Measurements from ENCODE around the gene CUL9.

The CUL9 gene

GRCh38 chr6:43248101-43248500, 66.1 kb downstream of the CUL9 start:
- no peak overlapping the region for H3K27ac ChIP-seq (replicated peaks)
- peaks cover 33% of the 10 kb centered on the region for H3K27me3 ChIP-seq (ENCODE audit: insufficient read depth, poor library complexity, severe bottlenecking)
- no peak for TF ChIP-seq CTCF (IDR thresholded peaks at IDR 0.05; ENCODE audit: insufficient read depth, low read length)
- no peak for TF ChIP-seq GABPA (IDR thresholded peaks at IDR 0.05; ENCODE audit: low read depth)
- no peak for TF ChIP-seq POLR2AphosphoS5 (IDR thresholded peaks at IDR 0.05; ENCODE audit: low read depth)
- TF ChIP-seq REST (IDR thresholded peaks at IDR 0.05; ENCODE audit: insufficient replicate concordance, low read depth): no peak
- TF ChIP-seq SPI1 (IDR thresholded peaks at IDR 0.05; ENCODE audit: borderline replicate concordance, low read depth): no peak
- no peak for DNase-seq (ENCODE audit: low read depth in 1 of 2, low spot score in 1 of 2)
- H3K4me3 ChIP-seq (replicated peaks; ENCODE audit: insufficient read depth, low read length): no peak overlapping the region

GRCh38 chr6:43248791-43249190, 66.8 kb downstream of the CUL9 start:
- no peak for DNase-seq (ENCODE audit: low read depth in 1 of 2, low spot score in 1 of 2)
- H3K27me3 ChIP-seq (ENCODE audit: insufficient read depth, poor library complexity, severe bottlenecking): peaks cover 32% of the 10 kb centered on the region
- H3K4me3 ChIP-seq (replicated peaks; ENCODE audit: insufficient read depth, low read length): no peak overlapping the region
- no peak overlapping the region for H3K27ac ChIP-seq (replicated peaks)
- TF ChIP-seq REST (IDR thresholded peaks at IDR 0.05; ENCODE audit: insufficient replicate concordance, low read depth) (no peak), CTCF (IDR thresholded peaks at IDR 0.05; ENCODE audit: insufficient read depth, low read length) (no peak), POLR2AphosphoS5 (IDR thresholded peaks at IDR 0.05; ENCODE audit: low read depth) (no peak), SPI1 (IDR thresholded peaks at IDR 0.05; ENCODE audit: borderline replicate concordance, low read depth) (no peak), GABPA (IDR thresholded peaks at IDR 0.05; ENCODE audit: low read depth) (no peak)

- no peak overlapping the region for H3K27ac ChIP-seq (replicated peaks)
- H3K27me3 ChIP-seq (ENCODE audit: insufficient read depth, poor library complexity, severe bottlenecking): peaks cover 24% of the 10 kb centered on the region
- no peak for TF ChIP-seq CTCF (IDR thresholded peaks at IDR 0.05; ENCODE audit: insufficient read depth, low read length)
- no peak for TF ChIP-seq POLR2AphosphoS5 (IDR thresholded peaks at IDR 0.05; ENCODE audit: low read depth)
- TF ChIP-seq REST (IDR thresholded peaks at IDR 0.05; ENCODE audit: insufficient replicate concordance, low read depth): no peak
- TF ChIP-seq GABPA (IDR thresholded peaks at IDR 0.05; ENCODE audit: low read depth): no peak
- TF ChIP-seq SPI1 (IDR thresholded peaks at IDR 0.05; ENCODE audit: borderline replicate concordance, low read depth): no peak
- DNase-seq (ENCODE audit: low read depth in 1 of 2, low spot score in 1 of 2): no peak
- H3K4me3 ChIP-seq (replicated peaks; ENCODE audit: insufficient read depth, low read length): no peak overlapping the region
Observed at GRCh38 chr6:43250992-43251373, 69.0 kb downstream of the CUL9 start.

All from HL-60 (cell line).